Measurements from ENCODE around the gene KCTD2.
A peak's percentile ranks its signal among the peaks of the same experiment; 100 is the strongest.
"Not testable (repeated sequence)": the region's sequence is repeated elsewhere in the genome, so short reads cannot be mapped to it uniquely, and the experiment has no call there.

KCTD2 gene
- 46.8 to 83.9 reads per million in 2 donors for total RNA-seq

GRCh38 chr17:75046407-75047289, at the start of gene KCTD2, which contains the start of gene ATP5PD:
KCTD2 (plus strand) TSS chr17:75047225; CDS start chr17:75047251, 26 bp downstream.
ATP5PD (minus strand) TSS chr17:75046969; CDS start chr17:75042650, 4,319 bp downstream.
- peak; percentile 88 for DNase-seq

- no peak for DNase-seq
Observed at GRCh38 chr17:74998783-74999182, 48.2 kb upstream of the KCTD2 start.

- no peak for DNase-seq
Observed at GRCh38 chr17:74999523-74999922, 47.5 kb upstream of the KCTD2 start.

- no peak for DNase-seq
Observed at GRCh38 chr17:75001915-75002843, 44.8 kb upstream of the KCTD2 start.

- no peak for DNase-seq
Observed at GRCh38 chr17:75003070-75003956, 43.7 kb upstream of the KCTD2 start.

- DNase-seq, result no peak
Observed at GRCh38 chr17:75003957-75004355, 43.1 kb upstream of the KCTD2 start.

- DNase-seq, result no peak
Observed at GRCh38 chr17:75004371-75004770, 42.7 kb upstream of the KCTD2 start.

- DNase-seq, result no peak
Observed at GRCh38 chr17:75005291-75005690, 41.7 kb upstream of the KCTD2 start.

- not testable (repeated sequence) for DNase-seq
Observed at GRCh38 chr17:75006084-75006483, 40.9 kb upstream of the KCTD2 start.

- no peak for DNase-seq
Observed at GRCh38 chr17:75006653-75007052, 40.4 kb upstream of the KCTD2 start.

GRCh38 chr17:75008373-75008772, 38.7 kb upstream of the KCTD2 start:
- no peak for DNase-seq

- DNase-seq, result no peak
Observed at GRCh38 chr17:75009139-75009724, 37.8 kb upstream of the KCTD2 start.

- DNase-seq, result no peak
Observed at GRCh38 chr17:75010683-75011400, 36.2 kb upstream of the KCTD2 start.

GRCh38 chr17:75011401-75012095, 35.5 kb upstream of the KCTD2 start:
- DNase-seq, result no peak

- DNase-seq, result no peak
Observed at GRCh38 chr17:75012096-75012345, 35.0 kb upstream of the KCTD2 start.

- peak; percentile 66 for DNase-seq
Observed at GRCh38 chr17:75012346-75013091, 34.5 kb upstream of the KCTD2 start, which contains the start of gene MRPL58. MRPL58 (plus strand) TSS chr17:75012670; CDS start chr17:75012687, 17 bp downstream.

- DNase-seq, result no peak
Observed at GRCh38 chr17:75013092-75013559, 33.9 kb upstream of the KCTD2 start.

- no peak for DNase-seq
Observed at GRCh38 chr17:75019146-75019545, 27.9 kb upstream of the KCTD2 start.

- no peak for DNase-seq
Observed at GRCh38 chr17:75019710-75020109, 27.3 kb upstream of the KCTD2 start.

Measured in T-helper 9 cell (primary cell).